SK-MEL-5 (cell line): ENCODE data around the gene VSIG2. TPM values are rescaled to one million over a fixed set of nuclear protein-coding genes. Genes with fewer than 3 reads are reported as not detected.
"Not testable (repeated sequence)": the region's sequence is repeated elsewhere in the genome, so short reads cannot be mapped to it uniquely, and the experiment has no call there.

Experiments
- DNase-seq: peaks from one replicate; pipeline ENCODE4 v3.0.0-alpha.2; 2016; ENCODE audit warnings: low read depth, low spot score
- in situ Hi-C: cut with HindIII; loops from 2 replicates; pipeline ENCODE4 v1.10.0; 2016; ENCODE audit warnings: low sequenced_read_pairs, high pct_unique_total_duplicates, low pct_unique_long_range_greater_than_20kb
- polyA plus RNA-seq, 2 experiments: library from polyadenylated mRNA; depleted of rRNA; stranded (reverse); fragments of >200 nt; gene quantifications; 2 replicates each; pipeline ENCODE4 v1.2.3, GENCODE V29; 2015
- total RNA-seq: library from RNA; depleted of rRNA; stranded (reverse); fragments of >200 nt; shearing (Covaris generic); gene quantifications from 2 replicates; pipeline ENCODE4 v1.2.3, GENCODE V29; 2014; rRNA removed

Gene VSIG2
- total RNA-seq: not detected in 2 replicates
- not detected in 2 replicates for polyA plus RNA-seq (2015; cell fraction: cytosol; rRNA removed)
- polyA plus RNA-seq (2015; cell fraction: nucleus; rRNA removed): not detected in 2 replicates

GRCh38 chr11:124751741-124752470 is at the start of gene VSIG2:
TSS of gene VSIG2 (minus strand) at chr11:124752255. CDS start at chr11:124752137, 118 bp downstream.
- no peak for DNase-seq
- in situ Hi-C loops: no loop called here

- peak; percentile 3 for DNase-seq
- in situ Hi-C loops: no loop called here
Observed at GRCh38 chr11:124801014-124801413, 49.0 kb upstream of the VSIG2 start.

GRCh38 chr11:124800226-124800929 is 48.3 kb upstream of the VSIG2 start, which contains the start of gene MSANTD2:
TSS of gene MSANTD2 (minus strand) at chr11:124800406. CDS start at chr11:124800380, 26 bp downstream.
- in situ Hi-C loops: no loop called here
- DNase-seq: peak; percentile 66

- in situ Hi-C loops: no loop called here
- peak; percentile 1 for DNase-seq
Observed at GRCh38 chr11:124799348-124800225, 47.5 kb upstream of the VSIG2 start.

- in situ Hi-C loops: no loop called here
- peak; percentile 26 for DNase-seq
Observed at GRCh38 chr11:124798991-124799347, 46.9 kb upstream of the VSIG2 start.

GRCh38 chr11:124796312-124796711 is 44.3 kb upstream of the VSIG2 start:
- in situ Hi-C loops: no loop called here
- no peak for DNase-seq

GRCh38 chr11:124793466-124794278 is 41.6 kb upstream of the VSIG2 start:
- in situ Hi-C loops: no loop called here
- DNase-seq: peak; percentile 67

- DNase-seq: no peak
- in situ Hi-C loops: no loop called here
Observed at GRCh38 chr11:124791626-124792341, 39.7 kb upstream of the VSIG2 start.

GRCh38 chr11:124788521-124788920 is 36.5 kb upstream of the VSIG2 start:
- in situ Hi-C loops: no loop called here
- no peak for DNase-seq

GRCh38 chr11:124784051-124784450 is 32.0 kb upstream of the VSIG2 start:
- no peak for DNase-seq
- in situ Hi-C loops: no loop called here

GRCh38 chr11:124783002-124783401 is 30.9 kb upstream of the VSIG2 start:
- DNase-seq: no peak
- in situ Hi-C loops: no loop called here

GRCh38 chr11:124779568-124779967 is 27.5 kb upstream of the VSIG2 start:
- in situ Hi-C loops: no loop called here
- no peak for DNase-seq

- DNase-seq: peak; percentile 41
- in situ Hi-C loops: no loop called here
Observed at GRCh38 chr11:124778281-124778680, 26.2 kb upstream of the VSIG2 start.

- DNase-seq: no peak
- in situ Hi-C loops: no loop called here
Observed at GRCh38 chr11:124776865-124777645, 25.0 kb upstream of the VSIG2 start.

- in situ Hi-C loops, DNase-seq: not testable (repeated sequence)
Observed at GRCh38 chr11:124770959-124771358, 18.9 kb upstream of the VSIG2 start.
